ENCODE data around the gene MARCHF6.

The MARCHF6 gene, protein sequence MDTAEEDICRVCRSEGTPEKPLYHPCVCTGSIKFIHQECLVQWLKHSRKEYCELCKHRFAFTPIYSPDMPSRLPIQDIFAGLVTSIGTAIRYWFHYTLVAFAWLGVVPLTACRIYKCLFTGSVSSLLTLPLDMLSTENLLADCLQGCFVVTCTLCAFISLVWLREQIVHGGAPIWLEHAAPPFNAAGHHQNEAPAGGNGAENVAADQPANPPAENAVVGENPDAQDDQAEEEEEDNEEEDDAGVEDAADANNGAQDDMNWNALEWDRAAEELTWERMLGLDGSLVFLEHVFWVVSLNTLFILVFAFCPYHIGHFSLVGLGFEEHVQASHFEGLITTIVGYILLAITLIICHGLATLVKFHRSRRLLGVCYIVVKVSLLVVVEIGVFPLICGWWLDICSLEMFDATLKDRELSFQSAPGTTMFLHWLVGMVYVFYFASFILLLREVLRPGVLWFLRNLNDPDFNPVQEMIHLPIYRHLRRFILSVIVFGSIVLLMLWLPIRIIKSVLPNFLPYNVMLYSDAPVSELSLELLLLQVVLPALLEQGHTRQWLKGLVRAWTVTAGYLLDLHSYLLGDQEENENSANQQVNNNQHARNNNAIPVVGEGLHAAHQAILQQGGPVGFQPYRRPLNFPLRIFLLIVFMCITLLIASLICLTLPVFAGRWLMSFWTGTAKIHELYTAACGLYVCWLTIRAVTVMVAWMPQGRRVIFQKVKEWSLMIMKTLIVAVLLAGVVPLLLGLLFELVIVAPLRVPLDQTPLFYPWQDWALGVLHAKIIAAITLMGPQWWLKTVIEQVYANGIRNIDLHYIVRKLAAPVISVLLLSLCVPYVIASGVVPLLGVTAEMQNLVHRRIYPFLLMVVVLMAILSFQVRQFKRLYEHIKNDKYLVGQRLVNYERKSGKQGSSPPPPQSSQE

GRCh38 chr5:10353241-10354047 lies at the start of gene MARCHF6:
TSS of gene MARCHF6 (plus strand) at chr5:10353695. CDS start at chr5:10353899, 204 bp downstream.
- H3K4me3 ChIP-seq (replicated peaks; ENCODE audit: low read depth, low read length): peak within 1 kb of the TSS; percentile 82
- TF ChIP-seq CTCF (IDR thresholded peaks at IDR 0.05; ENCODE audit: low read depth, low read length, missing control alignments): no peak
- peak; percentile 56 for DNase-seq (ENCODE audit: extremely low read depth, low read depth)

- DNase-seq (ENCODE audit: extremely low read depth, low read depth): no peak
Observed at GRCh38 chr5:10303699-10304170, 49.8 kb upstream of the MARCHF6 start.

GRCh38 chr5:10304932-10305331 lies 48.6 kb upstream of the MARCHF6 start:
- no peak for TF ChIP-seq CTCF (IDR thresholded peaks at IDR 0.05; ENCODE audit: low read depth, low read length, missing control alignments)
- no peak overlapping the region for H3K4me3 ChIP-seq (replicated peaks; ENCODE audit: low read depth, low read length)
- DNase-seq (ENCODE audit: extremely low read depth, low read depth): no peak

More at GRCh38 chr5:10303699-10304170, 49.8 kb upstream of the MARCHF6 start:
- TF ChIP-seq CTCF (IDR thresholded peaks at IDR 0.05; ENCODE audit: low read depth, low read length, missing control alignments): no peak
- no peak overlapping the region for H3K4me3 ChIP-seq (replicated peaks; ENCODE audit: low read depth, low read length)

- no peak for DNase-seq (ENCODE audit: extremely low read depth, low read depth)
- peak overlapping the region; percentile 73 for H3K4me3 ChIP-seq (replicated peaks; ENCODE audit: low read depth, low read length)
- TF ChIP-seq CTCF (IDR thresholded peaks at IDR 0.05; ENCODE audit: low read depth, low read length, missing control alignments): no peak
Observed at GRCh38 chr5:10306114-10306513, 47.4 kb upstream of the MARCHF6 start.

- DNase-seq (ENCODE audit: extremely low read depth, low read depth): no peak
- H3K4me3 ChIP-seq (replicated peaks; ENCODE audit: low read depth, low read length): peak overlapping the region; percentile 73
- TF ChIP-seq CTCF (IDR thresholded peaks at IDR 0.05; ENCODE audit: low read depth, low read length, missing control alignments): no peak
Observed at GRCh38 chr5:10306806-10307205, 46.7 kb upstream of the MARCHF6 start.
